ENCODE measurements around the gene SIVA1.

The SIVA1 gene

DNA sequence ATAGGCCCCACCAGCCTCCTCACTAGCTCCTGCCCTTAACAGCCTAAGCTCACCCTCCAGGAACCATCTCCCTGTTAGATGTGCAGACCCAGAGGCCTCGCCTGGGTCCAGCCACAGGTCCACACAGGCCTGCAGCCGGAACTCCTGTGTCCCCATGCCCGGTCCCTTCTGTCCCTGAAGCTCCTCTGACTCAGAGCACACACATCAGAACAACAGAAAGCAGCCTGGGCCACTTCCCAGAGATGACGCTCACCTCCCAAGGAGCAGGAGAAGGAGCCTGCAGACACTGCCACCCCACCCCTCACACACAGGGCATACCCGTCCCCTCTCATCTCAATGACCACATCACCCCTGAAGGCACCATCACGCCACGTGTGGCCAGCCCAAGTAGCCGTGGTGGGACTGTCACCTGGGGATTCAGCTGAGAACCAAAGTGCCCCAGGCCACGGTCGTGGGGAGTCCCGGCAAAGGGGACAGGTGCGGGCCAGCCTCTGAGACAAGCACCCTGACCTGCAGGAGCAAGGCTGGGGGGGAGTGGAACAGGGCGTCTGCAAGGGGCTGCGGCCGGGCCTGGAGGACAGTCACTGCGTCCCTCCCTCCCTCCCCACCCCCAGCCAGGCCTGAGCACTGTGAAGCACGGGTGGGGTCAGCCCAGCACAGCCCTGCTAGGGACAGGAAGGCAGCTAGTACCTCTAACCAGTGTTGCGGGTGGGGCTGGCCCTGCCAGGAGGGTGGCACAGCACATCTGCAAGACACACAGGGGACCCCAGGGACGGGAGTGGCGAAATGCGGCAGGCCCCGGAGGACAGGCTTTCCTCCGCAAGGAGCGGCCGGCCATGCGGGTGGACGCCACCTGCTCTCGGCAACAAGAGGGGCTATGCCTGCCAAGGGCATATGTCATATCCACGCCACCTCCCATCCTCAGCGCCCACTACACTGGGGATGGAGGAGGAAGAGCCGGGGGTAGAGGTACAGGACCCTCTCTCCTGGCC lies 37.1 kb downstream of the SIVA1 start:
- Mint-ChIP-seq H3K9me3 (no peaks in the 10 kb centered on the region), H3K4me3 (no peak overlapping the region), H3K27me3 (no peaks in the 10 kb centered on the region), H3K36me3 (peaks cover 10 to 15% of the 10 kb centered on the region in 2 donors), H3K4me1 (peaks cover 35 to 60% of the 10 kb centered on the region in 2 donors), H3K27ac (no peak overlapping the region)
- ATAC-seq (replicated peaks): no peak
- DNase-seq: no peak

DNA sequence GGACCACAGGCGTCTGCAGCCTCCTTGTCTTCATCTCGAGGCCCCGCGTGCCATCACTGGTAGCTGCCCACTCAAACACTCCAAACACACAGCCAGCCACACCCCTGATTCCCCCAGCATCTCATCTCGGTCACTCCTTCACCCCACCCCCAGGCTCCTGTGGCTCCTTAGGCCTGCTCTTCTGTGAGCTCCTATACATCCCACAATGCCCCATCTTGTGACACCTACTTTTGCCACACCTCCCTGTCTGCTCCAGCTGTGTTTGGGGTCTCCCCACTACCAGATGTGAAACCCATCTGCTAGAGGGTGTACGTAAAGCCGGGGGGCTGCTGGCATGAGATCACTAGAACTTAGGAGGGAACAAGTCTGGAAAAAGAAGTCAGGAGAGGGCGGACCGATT lies 38.5 kb downstream of the SIVA1 start:
- ATAC-seq (replicated peaks) (no peak), DNase-seq (no peak)
- Mint-ChIP-seq H3K27ac (peak overlapping the region; percentile 57), H3K27me3 (no peaks in the 10 kb centered on the region), H3K36me3 (peaks cover 10 to 15% of the 10 kb centered on the region in 2 donors), H3K4me1 (peaks cover 36 to 61% of the 10 kb centered on the region in 2 donors), H3K4me3 (no peak overlapping the region), H3K9me3 (no peaks in the 10 kb centered on the region)

DNA sequence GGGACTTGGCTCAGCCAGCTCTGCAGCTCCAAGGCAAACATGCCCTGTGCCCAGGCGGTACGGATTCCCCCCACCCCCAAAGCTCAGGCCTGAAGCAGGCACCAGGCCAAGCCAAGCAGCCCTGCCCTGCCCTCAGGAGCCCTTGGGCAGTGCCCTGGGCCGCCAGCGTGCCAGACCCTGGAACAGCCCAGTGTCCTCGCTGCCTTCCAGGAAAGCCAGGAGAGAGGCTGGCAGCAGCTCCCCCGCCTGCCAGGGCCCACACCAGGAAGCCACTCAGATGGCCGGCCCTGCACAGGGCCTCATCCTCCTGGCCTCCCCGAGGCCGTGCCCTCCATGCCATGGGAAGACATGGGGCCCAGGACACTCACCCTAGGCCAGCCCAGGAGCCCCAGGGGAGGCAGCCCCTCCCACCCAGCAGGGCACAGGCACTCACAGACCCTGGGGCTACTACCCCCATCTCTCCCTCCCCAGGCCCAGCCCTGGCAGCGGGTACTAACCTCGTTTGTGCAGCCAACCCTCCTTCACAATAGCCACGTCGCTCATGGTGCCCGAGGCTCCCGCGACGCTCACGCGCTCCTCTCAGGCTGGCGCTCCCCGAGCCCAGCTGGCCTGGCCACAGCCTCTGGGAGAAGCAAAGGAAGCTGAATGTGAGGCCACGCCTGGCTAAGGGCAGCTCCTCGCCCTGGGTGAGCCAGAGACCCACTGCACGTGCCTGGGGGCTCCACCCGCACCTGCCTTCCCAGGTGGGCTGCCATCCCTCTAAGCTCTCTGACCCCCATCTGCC lies 39.3 kb downstream of the SIVA1 start:
- ATAC-seq (replicated peaks) (no peak), DNase-seq (no peak)
- peaks cover 32 to 55% of the 10 kb centered on the region in 2 donors for H3K4me1 Mint-ChIP-seq
- peak overlapping the region in 1 of 2 donors; percentile 9 for H3K4me3 Mint-ChIP-seq
- no peaks in the 10 kb centered on the region for H3K27me3 Mint-ChIP-seq
- peak overlapping the region; percentile 10 for H3K27ac Mint-ChIP-seq
- H3K36me3 Mint-ChIP-seq: peaks cover 10 to 15% of the 10 kb centered on the region in 2 donors
- H3K9me3 Mint-ChIP-seq: no peaks in the 10 kb centered on the region

DNA sequence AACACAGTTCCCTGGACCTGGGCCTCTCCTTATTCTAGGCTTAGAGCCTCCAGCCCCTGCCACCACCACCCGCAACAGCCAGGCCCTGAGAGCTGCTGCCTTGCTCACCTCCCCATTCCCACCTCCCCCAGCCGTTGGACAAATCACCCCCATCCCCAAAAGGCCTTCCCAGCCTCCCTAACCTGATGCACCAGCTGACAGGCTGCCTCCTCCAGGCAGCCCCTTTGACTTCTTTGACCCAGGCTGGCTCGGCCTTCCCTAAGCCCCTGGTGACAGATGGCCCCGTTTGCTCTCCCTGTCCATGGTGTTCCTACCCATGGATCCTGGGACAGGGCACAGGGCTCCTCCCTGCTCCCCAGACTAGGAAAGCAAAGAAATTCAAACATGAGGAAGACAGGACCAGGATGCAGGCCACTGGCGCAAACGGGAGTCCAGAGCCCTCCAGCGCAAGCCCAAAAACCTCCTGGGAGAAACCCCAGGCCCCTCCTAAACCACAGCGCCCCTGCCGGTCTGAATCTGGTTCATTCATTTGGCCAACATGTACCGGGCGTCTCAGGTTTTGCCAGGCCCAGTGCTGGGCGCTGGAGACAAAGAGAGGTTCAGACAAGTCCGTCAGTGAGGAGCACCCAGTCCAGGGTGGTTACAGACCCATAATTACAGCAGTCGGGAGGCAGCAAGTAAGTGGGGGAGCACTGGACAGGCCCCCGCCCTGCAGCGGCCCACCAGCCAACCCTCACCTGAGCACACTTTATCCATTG lies 40.2 kb downstream of the SIVA1 start:
- Mint-ChIP-seq H3K27me3 (no peaks in the 10 kb centered on the region), H3K36me3 (peaks cover 11 to 15% of the 10 kb centered on the region in 2 donors), H3K4me3 (peak overlapping the region in 1 of 2 donors; percentile 7), H3K4me1 (peaks cover 33 to 58% of the 10 kb centered on the region in 2 donors), H3K27ac (no peak overlapping the region), H3K9me3 (no peaks in the 10 kb centered on the region)
- DNase-seq: no peak
- no peak for ATAC-seq (replicated peaks)

GRCh38 chr14:104793703-104793959 lies 40.7 kb downstream of the SIVA1 start:
- no peaks in the 10 kb centered on the region for H3K9me3 Mint-ChIP-seq
- H3K27me3 Mint-ChIP-seq: no peaks in the 10 kb centered on the region
- H3K4me3 Mint-ChIP-seq: peak overlapping the region in 1 of 2 donors; percentile 87
- H3K4me1 Mint-ChIP-seq: peaks cover 33 to 57% of the 10 kb centered on the region in 2 donors
- ATAC-seq (replicated peaks) (no peak), DNase-seq (no peak)
- peaks cover 12 to 15% of the 10 kb centered on the region in 2 donors for H3K36me3 Mint-ChIP-seq
- no peak overlapping the region for H3K27ac Mint-ChIP-seq

DNA sequence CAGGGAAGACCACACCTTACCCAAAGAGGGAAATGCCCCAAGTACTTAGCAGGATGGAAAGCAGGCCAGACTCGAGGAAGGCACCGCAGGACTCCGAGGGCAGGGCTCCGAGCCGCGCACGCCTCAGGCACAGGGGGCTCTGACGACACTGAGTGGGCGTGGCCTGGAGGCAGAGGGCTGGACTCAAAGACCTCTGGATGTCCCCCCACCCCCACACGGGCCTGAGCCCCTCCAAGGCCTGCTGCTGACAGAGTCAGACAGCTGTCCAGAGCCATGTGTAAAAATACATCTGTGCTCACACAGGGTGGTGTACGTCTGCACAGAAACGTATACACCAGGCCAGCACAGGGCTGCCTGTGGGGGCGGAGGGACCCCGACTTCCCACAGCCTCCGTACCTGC lies 41.2 kb downstream of the SIVA1 start:
- Mint-ChIP-seq H3K27me3 (no peaks in the 10 kb centered on the region), H3K4me3 (peak overlapping the region; percentile 86 to 87), H3K27ac (peak overlapping the region; percentile 42), H3K9me3 (no peaks in the 10 kb centered on the region), H3K4me1 (peaks cover 33 to 57% of the 10 kb centered on the region in 2 donors), H3K36me3 (peaks cover 12 to 15% of the 10 kb centered on the region in 2 donors)
- DNase-seq: no peak
- peak in 1 of 2 donors; percentile 10 for ATAC-seq (replicated peaks)

- ATAC-seq (replicated peaks): peak; percentile 1 to 7
- H3K36me3 Mint-ChIP-seq: peaks cover 12 to 15% of the 10 kb centered on the region in 2 donors
- peak overlapping the region; percentile 6 for H3K27ac Mint-ChIP-seq
- peaks cover 36 to 60% of the 10 kb centered on the region in 2 donors for H3K4me1 Mint-ChIP-seq
- no peaks in the 10 kb centered on the region for H3K9me3 Mint-ChIP-seq
- H3K27me3 Mint-ChIP-seq: no peaks in the 10 kb centered on the region
- no peak for DNase-seq
- peak overlapping the region; percentile 86 to 87 for H3K4me3 Mint-ChIP-seq
Measured at GRCh38 chr14:104794631-104794992, 41.7 kb downstream of the SIVA1 start.

DNA sequence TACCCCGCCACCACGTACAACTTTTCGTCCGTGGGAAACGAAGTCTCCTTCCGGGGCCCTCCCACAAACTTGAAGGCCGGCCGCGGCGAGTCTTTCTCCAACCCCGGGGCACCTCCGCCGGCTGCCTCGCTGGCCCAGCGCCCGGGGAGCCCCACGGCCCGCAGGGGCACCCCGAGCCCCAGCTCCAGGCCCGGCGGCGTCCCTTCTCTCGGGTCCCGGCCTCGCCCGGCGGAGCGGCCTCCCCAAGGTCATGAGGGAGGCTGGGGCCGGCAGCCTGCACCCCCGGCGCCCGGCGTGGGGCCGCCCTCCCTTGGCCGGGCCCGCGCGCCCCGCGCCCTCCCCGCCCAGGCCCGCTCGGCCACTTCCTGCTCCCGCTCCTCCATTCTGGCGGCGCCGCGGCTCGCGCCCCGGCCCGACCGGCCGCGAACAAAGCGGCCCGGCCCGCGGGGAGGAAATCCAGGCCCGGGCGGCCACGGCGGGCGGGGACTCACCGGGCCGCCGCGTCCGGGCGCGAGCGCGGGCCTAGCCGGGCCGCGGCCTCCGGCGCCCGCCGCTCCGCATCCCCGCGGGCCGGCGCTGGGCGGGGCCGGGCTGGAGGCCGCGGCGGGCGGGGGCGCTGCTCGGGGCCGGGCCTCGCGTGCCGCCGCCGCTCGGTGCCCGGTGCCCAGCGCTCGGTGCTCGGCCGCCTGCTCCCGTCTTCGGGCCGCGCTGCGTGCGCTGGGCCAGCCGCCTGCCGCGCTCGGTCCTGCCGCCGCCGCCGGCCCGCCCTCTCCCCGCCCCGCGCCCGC lies 42.2 kb downstream of the SIVA1 start, which contains the start of gene AKT1:
Gene AKT1, minus strand, starts transcription at position 756 of the 788 bp plus-strand sequence. CDS start 3,105 bp downstream, outside the sequence.
- peak; percentile 58 to 69 for ATAC-seq (replicated peaks)
- no peak for DNase-seq
- Mint-ChIP-seq H3K4me3 (peak within 1 kb of the TSS; percentile 86 to 87), H3K27me3 (no peaks in the 10 kb centered on the region), H3K9me3 (no peaks in the 10 kb centered on the region), H3K36me3 (peaks cover 10 to 12% of the 10 kb centered on the region in 2 donors), H3K4me1 (peaks cover 37 to 61% of the 10 kb centered on the region in 2 donors), H3K27ac (peak within 1 kb of the TSS; percentile 86)

- H3K27ac Mint-ChIP-seq: peak overlapping the region; percentile 86
- ATAC-seq (replicated peaks) (peak in 1 of 2 donors; percentile 55), DNase-seq (no peak)
- peaks cover 32 to 60% of the 10 kb centered on the region in 2 donors for H3K4me1 Mint-ChIP-seq
- no peaks in the 10 kb centered on the region for H3K27me3 Mint-ChIP-seq
- H3K4me3 Mint-ChIP-seq: peak overlapping the region; percentile 72 to 76
- H3K36me3 Mint-ChIP-seq: peaks cover 7 to 9% of the 10 kb centered on the region in 2 donors
- H3K9me3 Mint-ChIP-seq: no peaks in the 10 kb centered on the region
Measured at GRCh38 chr14:104795781-104796686, 43.1 kb downstream of the SIVA1 start.

GRCh38 chr14:104796687-104797081 lies 43.7 kb downstream of the SIVA1 start:
- no peaks in the 10 kb centered on the region for H3K9me3 Mint-ChIP-seq
- H3K27me3 Mint-ChIP-seq: no peaks in the 10 kb centered on the region
- H3K27ac Mint-ChIP-seq: peak overlapping the region; percentile 86
- ATAC-seq (replicated peaks) (no peak), DNase-seq (no peak)
- H3K36me3 Mint-ChIP-seq: peaks cover under 1 to 6% of the 10 kb centered on the region in 2 donors
- H3K4me3 Mint-ChIP-seq: peak overlapping the region; percentile 72 to 76
- H3K4me1 Mint-ChIP-seq: peaks cover 31 to 61% of the 10 kb centered on the region in 2 donors

DNA sequence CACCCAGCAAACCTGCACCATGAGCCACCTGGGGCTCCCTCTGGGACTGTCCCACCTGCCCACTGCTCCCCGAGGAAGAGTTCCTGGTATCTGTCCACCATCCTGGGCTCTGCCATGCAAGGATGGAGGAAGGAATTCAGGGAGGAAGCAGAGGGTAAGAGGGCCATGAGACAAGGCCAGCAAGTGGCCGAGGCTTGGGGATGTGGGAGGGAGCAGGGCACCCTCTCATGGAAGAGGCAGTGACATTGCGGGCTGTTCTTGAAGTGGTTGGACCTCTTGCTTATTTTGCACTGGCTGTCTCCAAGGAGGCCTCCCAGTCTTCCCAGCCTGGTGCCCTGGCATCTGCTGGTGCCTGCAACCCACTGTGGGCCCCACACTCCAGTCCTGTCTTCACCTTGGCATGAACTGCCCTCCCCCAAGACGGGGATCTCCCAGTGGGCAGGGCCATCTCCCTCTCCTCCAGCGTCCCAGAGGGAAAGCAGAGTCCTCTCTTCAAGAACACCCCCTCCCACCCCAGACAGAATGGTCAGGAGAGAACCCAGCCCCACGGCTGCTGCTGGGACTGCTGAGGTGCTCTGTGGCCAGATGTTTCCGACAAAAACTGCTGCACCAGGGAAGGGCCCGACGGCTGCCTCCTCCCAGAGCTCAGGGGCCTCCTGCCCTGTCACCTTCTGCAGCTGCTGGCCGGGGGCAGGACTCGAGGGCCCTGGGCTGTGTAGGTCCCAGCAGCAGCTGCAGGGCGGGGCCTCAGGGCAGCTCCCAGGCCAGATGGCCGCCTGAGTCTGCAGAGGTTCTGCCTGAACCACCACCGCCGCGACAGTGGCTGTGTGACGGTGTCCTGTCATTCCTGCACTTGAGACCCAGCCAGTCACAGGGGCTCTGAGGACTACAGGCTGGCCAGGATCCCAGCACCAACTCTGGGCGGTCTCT lies 44.4 kb downstream of the SIVA1 start:
- Mint-ChIP-seq H3K9me3 (no peaks in the 10 kb centered on the region), H3K4me3 (peak overlapping the region in 1 of 2 donors; percentile 72), H3K36me3 (peaks cover 0 to 6% of the 10 kb centered on the region in 2 donors), H3K4me1 (peaks cover 31 to 64% of the 10 kb centered on the region in 2 donors), H3K27me3 (no peaks in the 10 kb centered on the region), H3K27ac (no peak overlapping the region)
- no peak for DNase-seq
- peak; percentile 4 to 8 for ATAC-seq (replicated peaks)

All from stimulated activated naive B cell treated with anti-CD40 and anti-IgM and Interleukin-4, amounts not matched to agents 10 μg/mL and 1 μg/mL and 100 μg/mL, for 72 hours (primary cell).